ENCODE data around the gene CD40. TPM values are rescaled to one million over a fixed set of nuclear protein-coding genes. Genes with fewer than 3 reads are reported as not detected.
"Not testable (repeated sequence)": the region's sequence is repeated elsewhere in the genome, so short reads cannot be mapped to it uniquely, and the experiment has no call there.

Gene CD40
- total and polyA plus RNA-seq, 2 of the 4 experiments (the other 2 are of a cell fraction): 0.36 to 0.92 TPM

DNA sequence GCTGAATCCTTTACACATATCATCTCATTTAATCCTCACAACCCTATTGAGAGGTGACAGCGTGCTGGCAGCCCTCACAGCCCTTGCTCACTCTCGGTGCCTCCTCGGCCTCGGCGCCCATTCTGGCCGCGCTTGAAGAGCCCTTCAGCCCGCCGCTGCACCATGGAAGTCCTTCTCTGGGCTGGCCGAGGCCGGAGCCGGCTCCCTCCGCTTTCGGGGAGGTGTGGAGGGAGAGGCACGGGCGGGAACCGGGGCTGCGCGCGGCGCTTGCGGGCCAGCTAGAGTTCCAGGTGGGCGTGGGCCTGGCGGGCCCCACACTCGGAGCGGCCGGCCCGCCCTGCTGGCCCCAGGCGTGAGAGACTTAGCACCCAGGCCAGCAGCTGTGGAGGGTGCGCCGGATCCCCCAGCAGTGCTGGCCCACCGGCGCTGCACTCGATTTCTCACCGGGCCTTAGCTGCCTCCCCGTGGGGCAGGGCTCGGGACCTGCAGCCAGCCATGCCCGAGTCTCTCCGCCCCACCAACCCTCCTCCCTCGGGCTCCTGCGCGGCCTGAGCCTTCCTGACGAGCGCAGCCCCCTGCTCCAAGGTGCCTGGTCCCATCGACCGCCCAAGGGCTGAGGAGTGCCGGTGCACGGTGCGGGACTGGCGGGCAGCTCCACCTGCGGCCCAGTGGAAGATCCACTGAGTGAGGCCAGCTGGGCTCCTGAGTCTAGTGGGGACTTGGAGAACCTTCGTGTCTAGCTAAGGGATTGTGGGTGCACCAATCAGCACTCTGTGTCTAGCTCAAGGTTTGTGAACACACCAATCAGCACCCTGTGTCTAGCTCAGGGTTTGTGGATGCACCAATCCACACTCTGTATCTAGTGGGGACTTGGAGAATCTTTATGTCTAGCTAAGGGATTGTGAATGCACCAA, 26.2 kb upstream of the CD40 start:
- H3K27ac ChIP-seq (ENCODE audit: insufficient read depth, low read length); H3K14ac ChIP-seq (replicated peaks; ENCODE audit: low read depth, low read length); CTCF ChIA-PET; H3K4me3 ChIP-seq (ENCODE audit: insufficient read depth, low read depth, low read length); H3K23ac ChIP-seq (ENCODE audit: low read depth, low read length); H3K4me2 ChIP-seq (ENCODE audit: low read depth, low read length); H4K91ac ChIP-seq (ENCODE audit: insufficient read depth, low read depth, low read length); H2AK5ac ChIP-seq (ENCODE audit: low read depth, low read length); intact Hi-C loops (cut with micrococcal nuclease); H3K56ac ChIP-seq (ENCODE audit: extremely low read depth, insufficient read depth, low read length); H3K4me1 ChIP-seq (ENCODE audit: control insufficient read depth, insufficient read depth, low read length); H2BK5ac ChIP-seq (ENCODE audit: low read depth, low read length, poor library complexity, severe bottlenecking); H3K9me3 ChIP-seq (ENCODE audit: control insufficient read depth, insufficient read depth, low read length); H4K8ac ChIP-seq (ENCODE audit: low read depth in 2 of 2, low read length in 2 of 2); H3K9ac ChIP-seq (ENCODE audit: low read depth, low read length); H2BK15ac ChIP-seq (ENCODE audit: low read depth, low read length); H2BK120ac ChIP-seq (ENCODE audit: low read depth, low read length); in situ Hi-C loops (cut with MboI; ENCODE audit: low sequenced_read_pairs); H3K18ac ChIP-seq (ENCODE audit: low read depth, low read length); ATAC-seq (ENCODE audit: low read depth); dilution Hi-C loops (cut with HindIII; ENCODE audit: low sequenced_read_pairs, unreplicated experiment); H4K5ac ChIP-seq (ENCODE audit: low read depth, low read length); H3K4ac ChIP-seq (ENCODE audit: low read depth, low read length); POLR2A ChIA-PET (ENCODE audit: unreplicated experiment); BruUV-seq (replicated peaks); H2AK9ac ChIP-seq (replicated peaks; ENCODE audit: low read depth, low read length, poor library complexity); H2AFZ ChIP-seq (replicated peaks; ENCODE audit: low read length, poor library complexity); H3K9me1 ChIP-seq (ENCODE audit: insufficient read depth, low read length); H2BK20ac ChIP-seq (ENCODE audit: low read depth, low read length); DNase-seq; H3K27me3 ChIP-seq (ENCODE audit: control insufficient read depth, insufficient read depth, low read length); H3K36me3 ChIP-seq (ENCODE audit: control insufficient read depth, insufficient read depth, low read length): not testable (repeated sequence)
- WGBS, 2 experiments (ENCODE audit: extremely low coverage in 2 of 2, insufficient read length in 1 of 2): 81% methylated on average over 8 of the region's 52 CpGs; no CpG with 5 or more reads in 1 of the 2 experiments
- peaks cover 3 to 21% of the 10 kb centered on the region in 2 experiments; a peak in 2 of 4 replicates for H3K79me1 ChIP-seq (ENCODE audit: low read depth in 1 of 2, low read length in 2 of 2)
- H4K20me1 ChIP-seq (ENCODE audit: insufficient read depth, low read length): peaks cover 26% of the 10 kb centered on the region

Data from IMR-90 (cell line).